Measurements from ENCODE around the gene ZHX3. TPM values are rescaled to one million over a fixed set of nuclear protein-coding genes. Genes with fewer than 3 reads are reported as not detected.

The ZHX3 gene
- total and polyA plus RNA-seq, 2 donors (not counting 1 experiment from before 2014, with no cell fraction given): 4.3 to 22.2 TPM

- H3K4me1 ChIP-seq (ENCODE audit: control insufficient read depth in 2 of 2, insufficient read depth in 2 of 2, low read length in 2 of 2): no peaks in the 10 kb centered on the region
- H3K27ac Mint-ChIP-seq: no peak overlapping the region
- CTCF ChIA-PET: interaction anchor here (0.7 to 1.0 kb wide), 2 partner anchors 19 to 379 kb away, joined by 3 to 4 read pairs; no protein-coding TSS in a partner anchor
Measured at GRCh38 chr20:41358717-41359116, 41.2 kb upstream of the ZHX3 start.

GRCh38 chr20:41358230-41358629 is 40.7 kb upstream of the ZHX3 start:
- H3K4me3 ChIP-seq (ENCODE audit: control extremely low read depth in 1 of 5, extremely low read depth in 1 of 5, insufficient read depth in 1 of 5, low read depth in 2 of 5, low read length in 4 of 5): no peak overlapping the region
- H3K9ac ChIP-seq (ENCODE audit: low read length): no peak overlapping the region
- no peaks in the 10 kb centered on the region for H3K9me3 ChIP-seq (ENCODE audit: control extremely low read depth in 1 of 3, control insufficient read depth in 2 of 3, insufficient read depth in 1 of 3, low read length in 2 of 3)
- H3K4me2 ChIP-seq (replicated peaks; ENCODE audit: low read depth, low read length, poor library complexity, severe bottlenecking): no peak overlapping the region
- DNase-seq (no peak), ATAC-seq (ENCODE audit: low read depth) (no peak)
- no peaks in the 10 kb centered on the region for H3K27me3 Mint-ChIP-seq
- no peaks in the 10 kb centered on the region for H3K4me1 ChIP-seq (ENCODE audit: control insufficient read depth in 2 of 2, insufficient read depth in 2 of 2, low read length in 2 of 2)
- CTCF ChIA-PET: interaction anchor here (1.0 kb wide), 1 partner anchor 19 kb away, joined by 3 read pairs; no protein-coding TSS in a partner anchor
- H3K27me3 ChIP-seq (replicated peaks in 1 of 4; ENCODE audit: control extremely low read depth in 1 of 4, control insufficient read depth in 3 of 4, insufficient read depth in 4 of 4, low read length in 3 of 4): no peaks in the 10 kb centered on the region
- no peak for TF ChIP-seq EZH2 (IDR thresholded peaks at IDR 0.05; ENCODE audit: borderline replicate concordance, insufficient read depth, low read depth, low read length, poor library complexity, severe bottlenecking)
- TF ChIP-seq CTCF (IDR thresholded peaks at IDR 0.05): no peak
- H3K79me2 ChIP-seq (ENCODE audit: control insufficient read depth, insufficient read depth, low read length): no peaks in the 10 kb centered on the region
- H3K9me3 Mint-ChIP-seq (ENCODE audit: insufficient read depth): no peaks in the 10 kb centered on the region
- H2AFZ ChIP-seq (ENCODE audit: insufficient read depth, low read depth, low read length, poor library complexity, severe bottlenecking): no peak overlapping the region
- no peaks in the 10 kb centered on the region for H4K20me1 ChIP-seq (ENCODE audit: control insufficient read depth, insufficient read depth, low read length, poor library complexity, severe bottlenecking)
- no peaks in the 10 kb centered on the region for H3K36me3 ChIP-seq (replicated peaks in 1 of 2; ENCODE audit: control extremely low read depth in 1 of 2, control insufficient read depth in 1 of 2, extremely low read depth in 1 of 2, insufficient read depth in 2 of 2, low read length in 1 of 2)
- no peak overlapping the region for H3K27ac ChIP-seq (ENCODE audit: low read length in 2 of 2)
- no peaks in the 10 kb centered on the region for H3K4me1 Mint-ChIP-seq
- POLR2A ChIA-PET: no interaction called here
- no peak overlapping the region for H3K4me3 Mint-ChIP-seq
- intact Hi-C loops (cut with micrococcal nuclease): no loop called here
- H3K27ac Mint-ChIP-seq: no peak overlapping the region
- WGBS (ENCODE audit: insufficient coverage): 89% methylated on average over 9 of the region's 9 CpGs

More at GRCh38 chr20:41358717-41359116, 41.2 kb upstream of the ZHX3 start:
- no peaks in the 10 kb centered on the region for H3K36me3 ChIP-seq (replicated peaks in 1 of 2; ENCODE audit: control extremely low read depth in 1 of 2, control insufficient read depth in 1 of 2, extremely low read depth in 1 of 2, insufficient read depth in 2 of 2, low read length in 1 of 2)
- Mint-ChIP-seq H3K9me3 (ENCODE audit: insufficient read depth) (no peaks in the 10 kb centered on the region), H3K4me1 (no peaks in the 10 kb centered on the region), H3K27me3 (no peaks in the 10 kb centered on the region), H3K4me3 (no peak overlapping the region)
- no peaks in the 10 kb centered on the region for H4K20me1 ChIP-seq (ENCODE audit: control insufficient read depth, insufficient read depth, low read length, poor library complexity, severe bottlenecking)
- H3K9me3 ChIP-seq (ENCODE audit: control extremely low read depth in 1 of 3, control insufficient read depth in 2 of 3, insufficient read depth in 1 of 3, low read length in 2 of 3): no peaks in the 10 kb centered on the region
- no peak overlapping the region for H3K9ac ChIP-seq (ENCODE audit: low read length)
- DNase-seq (no peak), ATAC-seq (ENCODE audit: low read depth) (no peak)
- H3K27ac ChIP-seq (ENCODE audit: low read length in 2 of 2): no peak overlapping the region
- no peak overlapping the region for H3K4me2 ChIP-seq (replicated peaks; ENCODE audit: low read depth, low read length, poor library complexity, severe bottlenecking)
- WGBS (ENCODE audit: insufficient coverage): 92% methylated on average over 6 of the region's 7 CpGs
- H3K27me3 ChIP-seq (replicated peaks in 1 of 4; ENCODE audit: control extremely low read depth in 1 of 4, control insufficient read depth in 3 of 4, insufficient read depth in 4 of 4, low read length in 3 of 4): no peaks in the 10 kb centered on the region
- no peak for TF ChIP-seq EZH2 (IDR thresholded peaks at IDR 0.05; ENCODE audit: borderline replicate concordance, insufficient read depth, low read depth, low read length, poor library complexity, severe bottlenecking)
- TF ChIP-seq CTCF (IDR thresholded peaks at IDR 0.05): no peak
- POLR2A ChIA-PET: no interaction called here
- H3K79me2 ChIP-seq (ENCODE audit: control insufficient read depth, insufficient read depth, low read length): no peaks in the 10 kb centered on the region
- H3K4me3 ChIP-seq (ENCODE audit: control extremely low read depth in 1 of 5, extremely low read depth in 1 of 5, insufficient read depth in 1 of 5, low read depth in 2 of 5, low read length in 4 of 5): no peak overlapping the region
- intact Hi-C loops (cut with micrococcal nuclease): no loop called here
- H2AFZ ChIP-seq (ENCODE audit: insufficient read depth, low read depth, low read length, poor library complexity, severe bottlenecking): no peak overlapping the region

Measured in B cell (primary cell).